Thoracic aorta (tissue), 2 donors: ENCODE results near the gene GPC3. TPM values are rescaled to one million over a fixed set of nuclear protein-coding genes. Genes with fewer than 3 reads are reported as not detected.

Experiments
- ATAC-seq: fragments of 150-250 bp; one replicate; pipeline ENCODE4 v1.8.0; 2017; ENCODE audit warnings: low read depth; ENCODE audit not compliant: insufficient number of reproducible peaks, low FRiP score
- DNase-seq: peaks from one replicate; pipeline ENCODE4 v3.0.0-alpha.2; 2020; ENCODE audit warnings: low spot score
- H3K27ac ChIP-seq, 2 donors: fragments of 200-600 bp; sonication (generic); 1 replicate in 1 of 2; 2 replicates in 1 of 2; pipeline ENCODE4 v1.5.1; 2016; ENCODE audit warnings: mild to moderate bottlenecking in 2 of 2, moderate library complexity in 2 of 2
- H3K27me3 ChIP-seq: fragments of 200-600 bp; sonication (generic); replicated peaks from 2 replicates; pipeline ENCODE4 v1.6.0; 2016; ENCODE audit warnings: mild to moderate bottlenecking; ENCODE audit not compliant: insufficient read depth
- H3K36me3 ChIP-seq: fragments of 200-600 bp; sonication (generic); one replicate; pipeline ENCODE4 v1.5.1; 2016
- H3K4me1 ChIP-seq, 2 donors: fragments of 200-600 bp; sonication (generic); 1 replicate in 1 of 2; 2 replicates in 1 of 2; pipeline versions ENCODE4 v1.5.1 to v1.6.0; 2016; ENCODE audit warnings: low read depth in 2 of 2, mild to moderate bottlenecking in 1 of 2; ENCODE audit not compliant: control insufficient read depth in 1 of 2
- H3K4me3 ChIP-seq: fragments of 200-600 bp; sonication (generic); 2 replicates; pipeline ENCODE4 v1.5.1; 2016; ENCODE audit warnings: mild to moderate bottlenecking
- H3K9me3 ChIP-seq: fragments of 200-600 bp; sonication (generic); 2 replicates; pipeline ENCODE4 v1.5.1; 2016
- total RNA-seq, 2 donors: library from RNA; depleted of rRNA; stranded (reverse); fragments of >200 nt; gene quantifications; one replicate each; pipeline versions ENCODE4 v1.1.0 to v1.2.3, GENCODE V29; 2016
- TF ChIP-seq, protein P1 (sequence below): fragments of 200-600 bp; sonication (generic); IDR thresholded peaks from one replicate; pipeline ENCODE4 v1.5.1; 2019; ENCODE audit warnings: antibody characterized with exemption

The GPC3 gene
- total RNA-seq, 2 donors from 2014 or later: 2.6 to 5.6 TPM

GRCh38 chrX:133881893-133882292 lies 103.5 kb downstream of the GPC3 start:
- no peaks in the 10 kb centered on the region for H3K36me3 ChIP-seq
- H3K4me1 ChIP-seq: no peaks in the 10 kb centered on the region
- TF ChIP-seq, protein P1, sequence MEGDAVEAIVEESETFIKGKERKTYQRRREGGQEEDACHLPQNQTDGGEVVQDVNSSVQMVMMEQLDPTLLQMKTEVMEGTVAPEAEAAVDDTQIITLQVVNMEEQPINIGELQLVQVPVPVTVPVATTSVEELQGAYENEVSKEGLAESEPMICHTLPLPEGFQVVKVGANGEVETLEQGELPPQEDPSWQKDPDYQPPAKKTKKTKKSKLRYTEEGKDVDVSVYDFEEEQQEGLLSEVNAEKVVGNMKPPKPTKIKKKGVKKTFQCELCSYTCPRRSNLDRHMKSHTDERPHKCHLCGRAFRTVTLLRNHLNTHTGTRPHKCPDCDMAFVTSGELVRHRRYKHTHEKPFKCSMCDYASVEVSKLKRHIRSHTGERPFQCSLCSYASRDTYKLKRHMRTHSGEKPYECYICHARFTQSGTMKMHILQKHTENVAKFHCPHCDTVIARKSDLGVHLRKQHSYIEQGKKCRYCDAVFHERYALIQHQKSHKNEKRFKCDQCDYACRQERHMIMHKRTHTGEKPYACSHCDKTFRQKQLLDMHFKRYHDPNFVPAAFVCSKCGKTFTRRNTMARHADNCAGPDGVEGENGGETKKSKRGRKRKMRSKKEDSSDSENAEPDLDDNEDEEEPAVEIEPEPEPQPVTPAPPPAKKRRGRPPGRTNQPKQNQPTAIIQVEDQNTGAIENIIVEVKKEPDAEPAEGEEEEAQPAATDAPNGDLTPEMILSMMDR: no peak
- no peak overlapping the region for H3K27ac ChIP-seq
- H3K9me3 ChIP-seq: no peaks in the 10 kb centered on the region
- DNase-seq (no peak), ATAC-seq (no peak)
- no peaks in the 10 kb centered on the region for H3K27me3 ChIP-seq
- no peak overlapping the region for H3K4me3 ChIP-seq

DNA sequence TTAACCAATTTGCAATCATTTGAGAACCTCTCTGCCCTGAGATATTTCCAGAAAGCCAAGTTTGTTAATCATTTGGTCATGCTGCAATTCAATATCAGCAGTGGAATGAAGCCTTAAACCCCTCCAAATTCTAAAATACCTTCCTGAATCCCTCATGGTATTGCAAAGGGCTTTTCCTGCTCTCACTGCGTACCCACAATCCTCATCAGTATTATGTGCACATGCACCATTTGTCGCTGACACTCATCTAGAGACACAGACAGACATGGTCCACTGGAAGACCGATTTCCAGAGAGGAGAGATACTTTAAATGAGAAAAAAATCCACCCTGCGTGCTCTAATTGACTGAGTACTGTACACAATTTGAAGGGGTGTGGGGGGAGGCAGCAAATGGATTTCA lies 104.4 kb downstream of the GPC3 start:
- H3K4me3 ChIP-seq: no peak overlapping the region
- TF ChIP-seq, protein P1: no peak
- no peaks in the 10 kb centered on the region for H3K9me3 ChIP-seq
- H3K36me3 ChIP-seq: no peaks in the 10 kb centered on the region
- no peak overlapping the region for H3K27ac ChIP-seq
- DNase-seq: no peak
- no peaks in the 10 kb centered on the region for H3K27me3 ChIP-seq
- no peaks in the 10 kb centered on the region for H3K4me1 ChIP-seq
- no peak for ATAC-seq

DNA sequence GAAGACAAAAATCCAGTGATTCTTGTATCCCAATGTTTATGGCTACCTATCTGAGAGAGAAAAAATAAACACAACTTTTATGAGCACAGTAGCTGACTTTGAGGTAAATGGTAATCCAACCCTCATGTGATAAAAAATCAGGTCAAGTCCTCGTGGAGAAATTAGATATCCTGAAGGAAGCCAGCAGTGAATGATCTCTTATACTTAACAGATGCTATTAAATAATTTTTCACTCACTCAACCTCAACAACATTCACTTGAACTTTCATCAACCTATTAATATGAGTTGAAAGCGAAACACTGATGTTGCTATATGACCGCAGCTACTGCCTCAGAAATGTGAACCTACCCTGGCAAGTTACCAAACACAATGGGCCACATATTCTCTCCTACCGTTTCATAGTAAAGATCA lies 105.4 kb downstream of the GPC3 start:
- Histone ChIP-seq H3K36me3 (no peaks in the 10 kb centered on the region), H3K4me1 (no peaks in the 10 kb centered on the region), H3K27ac (no peak overlapping the region), H3K4me3 (no peak overlapping the region), H3K9me3 (no peaks in the 10 kb centered on the region), H3K27me3 (no peaks in the 10 kb centered on the region)
- DNase-seq (no peak), ATAC-seq (no peak)
- TF ChIP-seq, protein P1: no peak

GRCh38 chrX:133878710-133879109 lies 106.7 kb downstream of the GPC3 start:
- no peak overlapping the region for H3K27ac ChIP-seq
- H3K27me3 ChIP-seq: no peaks in the 10 kb centered on the region
- ATAC-seq (no peak), DNase-seq (no peak)
- no peaks in the 10 kb centered on the region for H3K9me3 ChIP-seq
- TF ChIP-seq, protein P1: no peak
- no peaks in the 10 kb centered on the region for H3K36me3 ChIP-seq
- H3K4me3 ChIP-seq: no peak overlapping the region
- no peaks in the 10 kb centered on the region for H3K4me1 ChIP-seq

GRCh38 chrX:133876646-133877045 lies 108.7 kb downstream of the GPC3 start:
- Histone ChIP-seq H3K36me3 (no peaks in the 10 kb centered on the region), H3K9me3 (no peaks in the 10 kb centered on the region), H3K4me3 (no peak overlapping the region), H3K27ac (no peak overlapping the region), H3K27me3 (no peaks in the 10 kb centered on the region), H3K4me1 (no peaks in the 10 kb centered on the region)
- TF ChIP-seq, protein P1: no peak
- no peak for DNase-seq
- no peak for ATAC-seq
